Epithelial cell of proximal tubule (primary cell): ENCODE measurements around the gene CAPN1. TPM values are rescaled to one million over a fixed set of nuclear protein-coding genes. Genes with fewer than 3 reads are reported as not detected.

Experiments used
- DNase-seq: peaks from one replicate; pipeline ENCODE4 v3.0.0-alpha.2; 2011; ENCODE audit warnings: low read depth
- H3K4me3 ChIP-seq: 2 replicates; pipeline ENCODE4 v1.5.1; 2011; ENCODE audit warnings: low read depth, mild to moderate bottlenecking, low read length
- CTCF ChIP-seq: conservative IDR thresholded peaks from 2 replicates; pipeline ENCODE4 v1.5.1; 2012; ENCODE audit warnings: low read depth, mild to moderate bottlenecking, low read length
- total RNA-seq: library from RNA; depleted of rRNA; stranded (reverse); fragments of >200 nt; gene quantifications from 2 replicates; pipeline ENCODE4 v1.2.3, GENCODE V29; 2015

CAPN1 gene
- total RNA-seq, 1 donor from 2014 or later = 360 TPM

GRCh38 chr11:65185171-65185570 lies 3.4 kb downstream of the CAPN1 start:
- H3K4me3 ChIP-seq = no peak overlapping the region
- DNase-seq = no peak
- no peak for TF ChIP-seq CTCF

- H3K4me3 ChIP-seq = no peak overlapping the region
- no peak for TF ChIP-seq CTCF
- DNase-seq = no peak
Measured at GRCh38 chr11:65185869-65186341, 4.2 kb downstream of the CAPN1 start.

GRCh38 chr11:65186701-65187100 lies 5.0 kb downstream of the CAPN1 start:
- no peak for TF ChIP-seq CTCF
- DNase-seq = no peak
- H3K4me3 ChIP-seq = no peak overlapping the region

- DNase-seq = no peak
- no peak for TF ChIP-seq CTCF
- H3K4me3 ChIP-seq = no peak overlapping the region
Measured at GRCh38 chr11:65187146-65187675, 5.5 kb downstream of the CAPN1 start.

- no peak overlapping the region for H3K4me3 ChIP-seq
- no peak for TF ChIP-seq CTCF
- DNase-seq = no peak
Measured at GRCh38 chr11:65187971-65188461, 6.3 kb downstream of the CAPN1 start.

- no peak for DNase-seq
- H3K4me3 ChIP-seq = no peak overlapping the region
- TF ChIP-seq CTCF = no peak
Measured at GRCh38 chr11:65188486-65188885, 6.8 kb downstream of the CAPN1 start.

GRCh38 chr11:65189191-65189590 lies 7.5 kb downstream of the CAPN1 start:
- no peak overlapping the region for H3K4me3 ChIP-seq
- no peak for DNase-seq
- TF ChIP-seq CTCF = no peak
